Measurements from ENCODE around the gene UTS2R. TPM values are rescaled to one million over a fixed set of nuclear protein-coding genes. Genes with fewer than 3 reads are reported as not detected.
A peak's percentile ranks its signal among the peaks of the same experiment; 100 is the strongest.
"Not testable (repeated sequence)": the region's sequence is repeated elsewhere in the genome, so short reads cannot be mapped to it uniquely, and the experiment has no call there.

UTS2R gene
- total RNA-seq, 1 donor from 2014 or later = not detected

DNA sequence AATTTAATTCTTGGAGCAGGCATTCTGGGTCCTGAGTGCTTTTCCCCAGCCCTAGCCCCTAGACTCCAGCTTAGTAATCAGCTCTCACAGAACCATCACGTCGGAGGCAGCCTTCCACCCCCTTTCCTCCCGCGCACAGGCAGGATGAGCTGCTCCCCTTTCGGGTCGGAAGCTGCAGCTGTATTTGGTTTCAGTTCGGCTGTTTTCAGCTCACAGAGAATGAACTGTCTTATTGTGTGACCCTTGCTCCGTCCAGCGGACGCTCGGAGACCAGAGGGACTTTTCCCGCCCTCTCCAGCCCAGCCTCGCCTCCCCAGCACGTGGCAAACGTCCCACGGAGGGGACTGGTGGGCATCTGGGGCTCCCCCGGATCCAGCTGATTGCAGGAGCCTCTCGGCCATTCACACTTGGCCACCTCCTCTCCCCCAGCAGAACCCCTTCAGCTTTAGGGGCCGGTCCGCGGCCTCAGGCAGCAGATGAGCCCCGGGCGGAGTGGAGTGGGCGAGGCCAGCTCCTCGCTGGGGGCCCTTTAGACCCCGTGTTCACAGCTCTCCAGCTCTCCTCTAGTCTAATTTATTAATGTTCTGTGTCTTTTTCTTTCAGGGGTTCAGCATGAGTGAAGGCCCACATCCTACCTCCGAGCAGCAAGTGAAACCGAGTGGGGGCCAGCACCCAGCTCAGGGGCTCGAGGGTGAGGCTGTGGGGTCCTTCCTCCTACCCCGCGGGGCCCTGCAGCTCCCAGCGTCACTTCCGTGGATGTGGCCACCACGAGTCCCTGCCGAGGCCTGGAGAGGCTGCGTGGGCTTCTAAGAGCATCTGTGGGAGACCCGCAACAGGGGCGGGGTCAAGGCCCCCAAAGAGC lies 863 bp upstream of the UTS2R start:
- Histone ChIP-seq H3K4me3 (peak overlapping the region; percentile 39), H3K36me3 (no peaks in the 10 kb centered on the region), H3K9me3 (no peaks in the 10 kb centered on the region), H3K27ac (no peak overlapping the region), H3K4me1 (peaks cover 10% of the 10 kb centered on the region), H3K27me3 (peaks cover 63% of the 10 kb centered on the region)
- TF ChIP-seq, protein P1, sequence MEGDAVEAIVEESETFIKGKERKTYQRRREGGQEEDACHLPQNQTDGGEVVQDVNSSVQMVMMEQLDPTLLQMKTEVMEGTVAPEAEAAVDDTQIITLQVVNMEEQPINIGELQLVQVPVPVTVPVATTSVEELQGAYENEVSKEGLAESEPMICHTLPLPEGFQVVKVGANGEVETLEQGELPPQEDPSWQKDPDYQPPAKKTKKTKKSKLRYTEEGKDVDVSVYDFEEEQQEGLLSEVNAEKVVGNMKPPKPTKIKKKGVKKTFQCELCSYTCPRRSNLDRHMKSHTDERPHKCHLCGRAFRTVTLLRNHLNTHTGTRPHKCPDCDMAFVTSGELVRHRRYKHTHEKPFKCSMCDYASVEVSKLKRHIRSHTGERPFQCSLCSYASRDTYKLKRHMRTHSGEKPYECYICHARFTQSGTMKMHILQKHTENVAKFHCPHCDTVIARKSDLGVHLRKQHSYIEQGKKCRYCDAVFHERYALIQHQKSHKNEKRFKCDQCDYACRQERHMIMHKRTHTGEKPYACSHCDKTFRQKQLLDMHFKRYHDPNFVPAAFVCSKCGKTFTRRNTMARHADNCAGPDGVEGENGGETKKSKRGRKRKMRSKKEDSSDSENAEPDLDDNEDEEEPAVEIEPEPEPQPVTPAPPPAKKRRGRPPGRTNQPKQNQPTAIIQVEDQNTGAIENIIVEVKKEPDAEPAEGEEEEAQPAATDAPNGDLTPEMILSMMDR (IDR thresholded peaks at IDR 0.05) = no peak
- no peak for DNase-seq
- ATAC-seq = peak; percentile 6
- intact Hi-C loops (cut with DNase I) = no loop called here

DNA sequence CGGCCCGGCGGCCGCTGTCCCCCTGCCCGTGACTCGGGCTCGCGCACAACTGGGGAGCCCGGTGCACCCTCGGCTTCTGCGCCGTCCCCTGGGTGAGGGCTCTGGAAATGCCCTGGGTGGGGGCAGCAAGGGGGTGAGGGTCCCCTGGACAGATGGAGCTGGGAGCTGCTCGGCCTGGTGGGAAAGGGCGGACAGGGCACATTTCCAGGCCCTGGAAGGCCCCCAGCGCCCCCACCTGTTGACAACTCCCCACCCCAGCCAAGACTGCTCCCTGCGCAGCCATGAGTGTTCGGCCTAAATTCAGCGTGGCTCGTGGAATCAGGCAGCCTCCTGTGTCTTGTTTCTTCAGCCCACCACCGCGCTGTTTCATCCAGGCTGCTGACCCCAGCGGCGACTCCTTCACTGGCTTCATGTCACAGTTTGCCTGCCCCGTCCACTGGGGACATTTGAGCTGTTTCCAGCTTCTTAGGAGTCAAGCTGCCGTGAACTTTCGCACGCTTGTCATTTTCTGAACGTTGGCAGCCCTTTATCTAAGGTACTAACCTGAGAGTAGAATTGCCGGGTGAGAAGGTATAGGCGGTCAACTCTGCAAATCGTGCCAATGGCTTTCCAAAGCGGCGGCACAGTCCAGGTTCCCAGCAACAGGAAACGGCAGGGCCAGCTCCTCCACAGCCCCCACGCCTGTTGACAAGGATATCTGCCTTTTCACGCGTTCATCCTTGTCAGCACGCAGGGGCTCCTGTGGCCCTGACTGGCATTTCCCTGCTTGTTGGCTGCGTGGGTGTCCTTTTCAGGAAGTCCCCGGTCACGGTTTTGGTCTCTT lies 895 bp downstream of the UTS2R start:
- Histone ChIP-seq H3K36me3 (no peaks in the 10 kb centered on the region), H3K9me3 (no peaks in the 10 kb centered on the region), H3K27ac (no peak overlapping the region), H3K27me3 (peaks cover 74% of the 10 kb centered on the region), H3K4me1 (peaks cover 10% of the 10 kb centered on the region), H3K4me3 (no peak overlapping the region)
- ATAC-seq (peak; percentile 37), DNase-seq (no peak)
- TF ChIP-seq, protein P1 (IDR thresholded peaks at IDR 0.05) = no peak
- intact Hi-C loops (cut with DNase I) = no loop called here

DNA sequence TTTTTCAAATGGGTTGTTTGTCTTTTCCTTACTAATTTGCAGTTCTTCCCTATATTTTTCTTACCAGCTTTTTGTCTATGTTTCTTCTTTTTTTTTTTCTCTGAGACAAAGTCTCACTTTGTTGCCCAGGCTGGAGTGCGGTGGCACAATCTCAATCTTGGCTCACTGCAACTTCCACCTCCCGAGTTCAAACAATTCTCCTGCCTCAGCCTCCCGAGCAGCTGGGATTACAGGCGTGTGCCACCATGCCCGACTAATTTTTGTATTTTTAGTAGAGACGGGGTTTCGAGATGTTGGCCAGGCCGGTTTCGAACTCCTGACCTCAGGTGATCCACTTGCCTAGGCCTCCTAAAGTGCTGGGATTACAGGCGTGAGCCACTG lies 1.5 kb downstream of the UTS2R start:
- H3K36me3 ChIP-seq; DNase-seq; intact Hi-C loops (cut with DNase I); H3K4me3 ChIP-seq; H3K27ac ChIP-seq; ATAC-seq; H3K9me3 ChIP-seq: not testable (repeated sequence)
- Histone ChIP-seq H3K27me3 (peaks cover 80% of the 10 kb centered on the region), H3K4me1 (peaks cover 10% of the 10 kb centered on the region)

DNA sequence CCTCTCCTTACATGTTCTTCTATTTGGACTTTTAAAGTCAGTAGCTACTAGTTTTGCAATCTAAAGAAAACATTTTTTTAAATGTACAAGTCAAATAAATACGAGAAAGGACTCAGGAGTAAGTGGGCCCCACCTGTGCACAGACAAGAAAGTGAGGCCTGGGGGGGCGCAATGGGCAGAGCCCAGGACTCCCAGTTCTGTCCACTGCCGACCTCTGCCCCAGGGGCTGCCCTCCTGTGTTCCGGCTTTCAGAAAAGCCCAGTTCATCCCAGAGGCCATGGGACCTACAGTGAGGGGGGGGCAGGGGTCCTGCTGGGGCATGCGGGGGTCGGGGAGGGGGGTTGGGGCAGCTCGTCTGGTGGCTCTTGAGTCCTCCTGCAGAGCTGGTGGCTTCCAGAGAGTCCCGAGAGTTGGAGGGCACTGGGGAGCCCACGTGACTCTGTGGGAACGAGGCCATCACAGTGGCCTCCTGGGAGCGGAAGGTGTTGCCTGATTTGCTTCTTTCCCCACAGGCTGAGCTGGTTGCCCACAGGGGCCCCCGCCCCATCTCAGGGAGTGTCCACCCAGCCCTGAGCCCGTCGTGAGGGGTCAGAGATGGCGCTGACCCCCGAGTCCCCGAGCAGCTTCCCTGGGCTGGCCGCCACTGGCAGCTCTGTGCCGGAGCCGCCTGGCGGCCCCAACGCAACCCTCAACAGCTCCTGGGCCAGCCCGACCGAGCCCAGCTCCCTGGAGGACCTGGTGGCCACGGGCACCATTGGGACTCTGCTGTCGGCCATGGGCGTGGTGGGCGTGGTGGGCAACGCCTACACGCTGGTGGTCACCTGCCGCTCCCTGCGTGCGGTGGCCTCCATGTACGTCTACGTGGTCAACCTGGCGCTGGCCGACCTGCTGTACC lies 2.4 kb downstream of the UTS2R start:
- intact Hi-C loops (cut with DNase I) = no loop called here
- H3K4me1 ChIP-seq = peaks cover 10% of the 10 kb centered on the region
- H3K27ac ChIP-seq = no peak overlapping the region
- TF ChIP-seq, protein P1 (IDR thresholded peaks at IDR 0.05) = no peak
- no peaks in the 10 kb centered on the region for H3K9me3 ChIP-seq
- DNase-seq (no peak), ATAC-seq (no peak)
- H3K36me3 ChIP-seq = no peaks in the 10 kb centered on the region
- no peak overlapping the region for H3K4me3 ChIP-seq
- H3K27me3 ChIP-seq = peaks cover 89% of the 10 kb centered on the region

DNA sequence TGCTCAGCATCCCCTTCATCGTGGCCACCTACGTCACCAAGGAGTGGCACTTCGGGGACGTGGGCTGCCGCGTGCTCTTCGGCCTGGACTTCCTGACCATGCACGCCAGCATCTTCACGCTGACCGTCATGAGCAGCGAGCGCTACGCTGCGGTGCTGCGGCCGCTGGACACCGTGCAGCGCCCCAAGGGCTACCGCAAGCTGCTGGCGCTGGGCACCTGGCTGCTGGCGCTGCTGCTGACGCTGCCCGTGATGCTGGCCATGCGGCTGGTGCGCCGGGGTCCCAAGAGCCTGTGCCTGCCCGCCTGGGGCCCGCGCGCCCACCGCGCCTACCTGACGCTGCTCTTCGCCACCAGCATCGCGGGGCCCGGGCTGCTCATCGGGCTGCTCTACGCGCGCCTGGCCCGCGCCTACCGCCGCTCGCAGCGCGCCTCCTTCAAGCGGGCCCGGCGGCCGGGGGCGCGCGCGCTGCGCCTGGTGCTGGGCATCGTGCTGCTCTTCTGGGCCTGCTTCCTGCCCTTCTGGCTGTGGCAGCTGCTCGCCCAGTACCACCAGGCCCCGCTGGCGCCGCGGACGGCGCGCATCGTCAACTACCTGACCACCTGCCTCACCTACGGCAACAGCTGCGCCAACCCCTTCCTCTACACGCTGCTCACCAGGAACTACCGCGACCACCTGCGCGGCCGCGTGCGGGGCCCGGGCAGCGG lies 3.2 kb downstream of the UTS2R start:
- no peak for DNase-seq

More for the DNA sequence above, 3.2 kb downstream of the UTS2R start:
- no peaks in the 10 kb centered on the region for H3K9me3 ChIP-seq
- intact Hi-C loops (cut with DNase I) = no loop called here
- no peak overlapping the region for H3K27ac ChIP-seq
- H3K27me3 ChIP-seq = peaks cover 91% of the 10 kb centered on the region
- no peaks in the 10 kb centered on the region for H3K36me3 ChIP-seq
- TF ChIP-seq, protein P1 (IDR thresholded peaks at IDR 0.05) = no peak
- no peak overlapping the region for H3K4me3 ChIP-seq
- H3K4me1 ChIP-seq = peaks cover 10% of the 10 kb centered on the region
- ATAC-seq = no peak
